ENCODE measurements around the gene RBL2.

DNA sequence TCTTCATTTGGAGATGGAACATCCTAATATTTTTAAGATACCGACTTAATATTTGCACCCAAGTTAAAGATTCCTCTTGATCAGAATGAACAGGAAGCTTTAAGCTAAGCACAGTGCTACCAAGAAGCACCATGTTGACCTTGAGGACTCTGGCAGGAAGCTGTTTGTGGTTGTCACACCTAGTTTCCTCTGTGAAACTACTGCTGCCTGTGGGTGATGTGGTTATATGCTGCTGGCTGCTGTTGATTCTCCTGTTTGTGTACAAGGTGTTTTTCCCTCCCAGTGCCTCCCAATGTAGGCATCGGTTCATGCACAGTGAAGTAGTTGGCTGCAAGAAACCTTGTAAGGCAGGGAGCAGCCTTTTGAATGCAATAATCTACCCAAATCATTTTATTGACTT lies 23.4 kb downstream of the RBL2 start:
- TF ChIP-seq POLR2AphosphoS5 (IDR thresholded peaks at IDR 0.05; ENCODE audit: borderline replicate concordance, low read depth, low read length) (no peak), EZH2 (IDR thresholded peaks at IDR 0.05) (no peak)

Measured in SK-N-MC (cell line).